DMS153 treated with DMSO at 0.1 percent for 48 hours (cell line): ENCODE measurements around the gene PLBD2.

ENCODE experiments used
- DNase-seq: peaks from one replicate; lab custom pipeline; 2025; ENCODE audit not compliant: unreplicated experiment; lab: John Stamatoyannopoulos, UW

Gene PLBD2

GRCh38 chr12:113393749-113394148, 35.4 kb downstream of the PLBD2 start:
- no peak for DNase-seq

GRCh38 chr12:113395119-113395518, 36.7 kb downstream of the PLBD2 start:
- no peak for DNase-seq

- DNase-seq = no peak
Measured at GRCh38 chr12:113396200-113396599, 37.8 kb downstream of the PLBD2 start.

- DNase-seq = no peak
Measured at GRCh38 chr12:113396828-113397496, 38.6 kb downstream of the PLBD2 start.

GRCh38 chr12:113397497-113398197, 39.3 kb downstream of the PLBD2 start:
- no peak for DNase-seq

GRCh38 chr12:113398346-113399290, 40.2 kb downstream of the PLBD2 start:
- DNase-seq = no peak

- DNase-seq = no peak
Measured at GRCh38 chr12:113399490-113399889, 41.1 kb downstream of the PLBD2 start.

GRCh38 chr12:113400362-113400761, 42.0 kb downstream of the PLBD2 start:
- DNase-seq = no peak

GRCh38 chr12:113401066-113402000, 42.9 kb downstream of the PLBD2 start:
- no peak for DNase-seq

- DNase-seq = no peak
Measured at GRCh38 chr12:113402586-113403260, 44.3 kb downstream of the PLBD2 start.

GRCh38 chr12:113403435-113404415, 45.3 kb downstream of the PLBD2 start, which contains the start of gene SDS:
TSS of gene SDS (minus strand) at chr12:113403887. CDS start at chr12:113399708, 4,179 bp downstream.
- no peak for DNase-seq

- DNase-seq = no peak
Measured at GRCh38 chr12:113405694-113406093, 47.3 kb downstream of the PLBD2 start.

- DNase-seq = no peak
Measured at GRCh38 chr12:113407931-113408600, 49.7 kb downstream of the PLBD2 start.

GRCh38 chr12:113408756-113409298, 50.4 kb downstream of the PLBD2 start:
- DNase-seq = no peak

GRCh38 chr12:113409462-113410124, 51.2 kb downstream of the PLBD2 start:
- DNase-seq = no peak

GRCh38 chr12:113413488-113413939, 55.1 kb downstream of the PLBD2 start:
- peak; percentile 2 for DNase-seq

- no peak for DNase-seq
Measured at GRCh38 chr12:113414519-113415038, 56.2 kb downstream of the PLBD2 start.
